ENCODE results near the gene ANXA8L1. TPM values are rescaled to one million over a fixed set of nuclear protein-coding genes. Genes with fewer than 3 reads are reported as not detected.
"Not testable (repeated sequence)": the region's sequence is repeated elsewhere in the genome, so short reads cannot be mapped to it uniquely, and the experiment has no call there.

Gene ANXA8L1
- total RNA-seq, 4 donors from 2014 or later = 0.27 to 13.7 (median 1.0) TPM

- WGBS, 2 donors (ENCODE audit: low coverage in 1 of 2) = 50 to 100% methylated on average over 1 of the region's 3 CpGs
- H3K36me3 ChIP-seq = no peaks in the 10 kb centered on the region
- H3K4me1 ChIP-seq = no peaks in the 10 kb centered on the region
- no peaks in the 10 kb centered on the region for H3K9me3 ChIP-seq
- no peak overlapping the region for H3K27ac ChIP-seq
- ATAC-seq = no peak
- H3K4me3 ChIP-seq = no peak overlapping the region
- H3K27me3 ChIP-seq = no peaks in the 10 kb centered on the region
- no peak for TF ChIP-seq POLR2AphosphoS5 (IDR thresholded peaks at IDR 0.05)
- no peak for TF ChIP-seq POLR2A (IDR thresholded peaks at IDR 0.05)
- TF ChIP-seq CTCF (IDR thresholded peaks at IDR 0.05) = no peak
- no peak for TF ChIP-seq EP300 (IDR thresholded peaks at IDR 0.05)
Observed at GRCh38 chr10:46330894-46331293, 44.7 kb upstream of the ANXA8L1 start.

- H3K4me1 ChIP-seq, H3K9me3 ChIP-seq, H3K27ac ChIP-seq, H3K27me3 ChIP-seq, ATAC-seq, H3K4me3 ChIP-seq, H3K36me3 ChIP-seq: not testable (repeated sequence)
- 100% methylated on average over 1 of the region's 4 CpGs; no CpG with 5 or more reads in 1 of the 2 donors for WGBS, 2 donors (ENCODE audit: low coverage in 1 of 2)
Observed at GRCh38 chr10:46365484-46365883, 10.1 kb upstream of the ANXA8L1 start.

- H3K9me3 ChIP-seq, H3K27ac ChIP-seq, H3K36me3 ChIP-seq, H3K4me3 ChIP-seq, ATAC-seq, H3K27me3 ChIP-seq, H3K4me1 ChIP-seq: not testable (repeated sequence)
- WGBS, 2 donors (ENCODE audit: low coverage in 1 of 2) = no CpG with 5 or more reads among the region's 5 CpGs
Observed at GRCh38 chr10:46367209-46367608, 8.4 kb upstream of the ANXA8L1 start.

GRCh38 chr10:46367666-46368240 is 7.8 kb upstream of the ANXA8L1 start:
- H3K4me1 ChIP-seq, ATAC-seq, H3K4me3 ChIP-seq, H3K27ac ChIP-seq, H3K9me3 ChIP-seq, H3K27me3 ChIP-seq, H3K36me3 ChIP-seq: not testable (repeated sequence)
- WGBS, 2 donors (ENCODE audit: low coverage in 1 of 2) = no CpG with 5 or more reads among the region's 8 CpGs

GRCh38 chr10:46368956-46369355 is 6.6 kb upstream of the ANXA8L1 start:
- not testable (repeated sequence) for H3K4me3 ChIP-seq, H3K27ac ChIP-seq, H3K36me3 ChIP-seq, ATAC-seq, H3K4me1 ChIP-seq, H3K27me3 ChIP-seq, H3K9me3 ChIP-seq
- no CpG with 5 or more reads among the region's 11 CpGs for WGBS, 2 donors (ENCODE audit: low coverage in 1 of 2)

- not testable (repeated sequence) for H3K27ac ChIP-seq, H3K9me3 ChIP-seq, ATAC-seq, H3K4me3 ChIP-seq, H3K36me3 ChIP-seq, H3K4me1 ChIP-seq, H3K27me3 ChIP-seq
- no CpG with 5 or more reads among the region's 3 CpGs for WGBS, 2 donors (ENCODE audit: low coverage in 1 of 2)
Observed at GRCh38 chr10:46374410-46374809, 1.2 kb upstream of the ANXA8L1 start.

- not testable (repeated sequence) for H3K9me3 ChIP-seq, H3K4me1 ChIP-seq, ATAC-seq, H3K27ac ChIP-seq, H3K27me3 ChIP-seq, H3K36me3 ChIP-seq, H3K4me3 ChIP-seq
- no CpG with 5 or more reads among the region's 1 CpG for WGBS, 2 donors (ENCODE audit: low coverage in 1 of 2)
Observed at GRCh38 chr10:46377022-46377421, 1.4 kb downstream of the ANXA8L1 start.

GRCh38 chr10:46377651-46378050 is 2.1 kb downstream of the ANXA8L1 start:
- not testable (repeated sequence) for H3K9me3 ChIP-seq, H3K4me1 ChIP-seq, H3K4me3 ChIP-seq, ATAC-seq, H3K27me3 ChIP-seq, H3K36me3 ChIP-seq, H3K27ac ChIP-seq
- no CpG with 5 or more reads among the region's 4 CpGs for WGBS, 2 donors (ENCODE audit: low coverage in 1 of 2)

GRCh38 chr10:46378108-46378507 is 2.5 kb downstream of the ANXA8L1 start:
- not testable (repeated sequence) for H3K36me3 ChIP-seq, H3K4me1 ChIP-seq, H3K9me3 ChIP-seq, H3K4me3 ChIP-seq, H3K27me3 ChIP-seq, H3K27ac ChIP-seq, ATAC-seq
- WGBS, 2 donors (ENCODE audit: low coverage in 1 of 2) = no CpG with 5 or more reads among the region's 8 CpGs

GRCh38 chr10:46379233-46379848 is 3.8 kb downstream of the ANXA8L1 start:
- not testable (repeated sequence) for ATAC-seq, H3K4me1 ChIP-seq, H3K27me3 ChIP-seq, H3K27ac ChIP-seq, H3K36me3 ChIP-seq, H3K4me3 ChIP-seq, H3K9me3 ChIP-seq
- no CpG with 5 or more reads among the region's 5 CpGs for WGBS, 2 donors (ENCODE audit: low coverage in 1 of 2)

- not testable (repeated sequence) for H3K36me3 ChIP-seq, H3K4me1 ChIP-seq, H3K9me3 ChIP-seq, H3K4me3 ChIP-seq, ATAC-seq, H3K27ac ChIP-seq, H3K27me3 ChIP-seq
- WGBS, 2 donors (ENCODE audit: low coverage in 1 of 2) = no CpG with 5 or more reads among the region's 7 CpGs
Observed at GRCh38 chr10:46385858-46386257, 10.3 kb downstream of the ANXA8L1 start.

GRCh38 chr10:46386694-46387093 is 11.1 kb downstream of the ANXA8L1 start:
- not testable (repeated sequence) for ATAC-seq
- WGBS, 2 donors (ENCODE audit: low coverage in 1 of 2) = no CpG with 5 or more reads among the region's 4 CpGs

More at GRCh38 chr10:46386694-46387093, 11.1 kb downstream of the ANXA8L1 start:
- H3K4me3 ChIP-seq, H3K36me3 ChIP-seq, H3K4me1 ChIP-seq, H3K27ac ChIP-seq, H3K9me3 ChIP-seq, H3K27me3 ChIP-seq: not testable (repeated sequence)
